ENCODE results near the gene ELF5. TPM values are rescaled to one million over a fixed set of nuclear protein-coding genes. Genes with fewer than 3 reads are reported as not detected.
A peak's percentile ranks its signal among the peaks of the same experiment; 100 is the strongest.

Gene ELF5
- total and polyA plus RNA-seq, 4 donors: 0.11 to 0.54 (median 0.22) TPM; not detected in 1

GRCh38 chr11:34510673-34511072 lies 2.9 kb downstream of the ELF5 start:
- 100% methylated on average over 2 of the region's 2 CpGs for whole genome bisulfite sequencing (ENCODE audit: insufficient coverage)
- H3K27ac ChIP-seq (ENCODE audit: low read depth, low read length): no peak overlapping the region

GRCh38 chr11:34510218-34510617 lies 3.4 kb downstream of the ELF5 start:
- no peak overlapping the region for H3K27ac ChIP-seq (ENCODE audit: low read depth, low read length)
- H3K27me3 ChIP-seq (ENCODE audit: control insufficient read depth, insufficient read depth, low read length): no peaks in the 10 kb centered on the region
- no peak for DNase-seq (ENCODE audit: low read depth in 4 of 6, low spot score in 6 of 6)
- no peak overlapping the region for H3K4me3 ChIP-seq (ENCODE audit: low read depth, low read length)
- H3K4me1 ChIP-seq (ENCODE audit: control insufficient read depth, insufficient read depth, low read length): no peaks in the 10 kb centered on the region
- H3K36me3 ChIP-seq (ENCODE audit: control insufficient read depth, insufficient read depth, low read length): no peaks in the 10 kb centered on the region
- H3K9me3 ChIP-seq (ENCODE audit: control insufficient read depth, insufficient read depth, low read length): no peaks in the 10 kb centered on the region

More at GRCh38 chr11:34510673-34511072, 2.9 kb downstream of the ELF5 start:
- H3K36me3 ChIP-seq (ENCODE audit: control insufficient read depth, insufficient read depth, low read length): no peaks in the 10 kb centered on the region
- no peak overlapping the region for H3K4me3 ChIP-seq (ENCODE audit: low read depth, low read length)
- H3K27me3 ChIP-seq (ENCODE audit: control insufficient read depth, insufficient read depth, low read length): no peaks in the 10 kb centered on the region
- no peaks in the 10 kb centered on the region for H3K9me3 ChIP-seq (ENCODE audit: control insufficient read depth, insufficient read depth, low read length)
- no peak for DNase-seq (ENCODE audit: low read depth in 4 of 6, low spot score in 6 of 6)
- no peaks in the 10 kb centered on the region for H3K4me1 ChIP-seq (ENCODE audit: control insufficient read depth, insufficient read depth, low read length)

GRCh38 chr11:34509336-34509876 lies 4.2 kb downstream of the ELF5 start:
- no peak for DNase-seq (ENCODE audit: low read depth in 4 of 6, low spot score in 6 of 6)
- no peak overlapping the region for H3K27ac ChIP-seq (ENCODE audit: low read depth, low read length)
- 49% methylated on average over 4 of the region's 5 CpGs for WGBS (ENCODE audit: insufficient coverage)
- no peaks in the 10 kb centered on the region for H3K36me3 ChIP-seq (ENCODE audit: control insufficient read depth, insufficient read depth, low read length)
- no peaks in the 10 kb centered on the region for H3K4me1 ChIP-seq (ENCODE audit: control insufficient read depth, insufficient read depth, low read length)
- H3K9me3 ChIP-seq (ENCODE audit: control insufficient read depth, insufficient read depth, low read length): no peaks in the 10 kb centered on the region
- H3K4me3 ChIP-seq (ENCODE audit: low read depth, low read length): no peak overlapping the region
- H3K27me3 ChIP-seq (ENCODE audit: control insufficient read depth, insufficient read depth, low read length): no peaks in the 10 kb centered on the region

- WGBS (ENCODE audit: insufficient coverage): 80% methylated on average over 1 of the region's 2 CpGs
These were observed 5.1 kb downstream of the ELF5 start for GRCh38 chr11:34508524-34508923.

GRCh38 chr11:34507610-34508009 lies 6.0 kb downstream of the ELF5 start:
- Histone ChIP-seq H3K27me3 (ENCODE audit: control insufficient read depth, insufficient read depth, low read length) (no peaks in the 10 kb centered on the region), H3K9me3 (ENCODE audit: control insufficient read depth, insufficient read depth, low read length) (no peaks in the 10 kb centered on the region), H3K36me3 (ENCODE audit: control insufficient read depth, insufficient read depth, low read length) (no peaks in the 10 kb centered on the region), H3K4me3 (ENCODE audit: low read depth, low read length) (no peak overlapping the region), H3K4me1 (ENCODE audit: control insufficient read depth, insufficient read depth, low read length) (no peaks in the 10 kb centered on the region), H3K27ac (ENCODE audit: low read depth, low read length) (no peak overlapping the region)
- no CpG with 5 or more reads among the region's 5 CpGs for WGBS (ENCODE audit: insufficient coverage)
- no peak for DNase-seq (ENCODE audit: low read depth in 4 of 6, low spot score in 6 of 6)

More at GRCh38 chr11:34508524-34508923, 5.1 kb downstream of the ELF5 start:
- H3K4me1 ChIP-seq (ENCODE audit: control insufficient read depth, insufficient read depth, low read length): no peaks in the 10 kb centered on the region
- no peak for DNase-seq (ENCODE audit: low read depth in 4 of 6, low spot score in 6 of 6)
- H3K27me3 ChIP-seq (ENCODE audit: control insufficient read depth, insufficient read depth, low read length): no peaks in the 10 kb centered on the region
- H3K36me3 ChIP-seq (ENCODE audit: control insufficient read depth, insufficient read depth, low read length): no peaks in the 10 kb centered on the region
- H3K27ac ChIP-seq (ENCODE audit: low read depth, low read length): no peak overlapping the region
- H3K9me3 ChIP-seq (ENCODE audit: control insufficient read depth, insufficient read depth, low read length): no peaks in the 10 kb centered on the region
- H3K4me3 ChIP-seq (ENCODE audit: low read depth, low read length): no peak overlapping the region

- Histone ChIP-seq H3K36me3 (ENCODE audit: control insufficient read depth, insufficient read depth, low read length) (no peaks in the 10 kb centered on the region), H3K4me3 (ENCODE audit: low read depth, low read length) (no peak overlapping the region), H3K27me3 (ENCODE audit: control insufficient read depth, insufficient read depth, low read length) (no peaks in the 10 kb centered on the region), H3K9me3 (ENCODE audit: control insufficient read depth, insufficient read depth, low read length) (no peaks in the 10 kb centered on the region), H3K4me1 (ENCODE audit: control insufficient read depth, insufficient read depth, low read length) (no peaks in the 10 kb centered on the region), H3K27ac (ENCODE audit: low read depth, low read length) (no peak overlapping the region)
- DNase-seq (ENCODE audit: low read depth in 4 of 6, low spot score in 6 of 6): no peak
- 71% methylated on average over 2 of the region's 6 CpGs for WGBS (ENCODE audit: insufficient coverage)
These were observed 6.4 kb downstream of the ELF5 start for GRCh38 chr11:34507156-34507555.

- WGBS (ENCODE audit: insufficient coverage): no CpG with 5 or more reads among the region's 5 CpGs
- no peaks in the 10 kb centered on the region for H3K4me1 ChIP-seq (ENCODE audit: control insufficient read depth, insufficient read depth, low read length)
- no peak for DNase-seq (ENCODE audit: low read depth in 4 of 6, low spot score in 6 of 6)
- H3K4me3 ChIP-seq (ENCODE audit: low read depth, low read length): no peak overlapping the region
- no peaks in the 10 kb centered on the region for H3K36me3 ChIP-seq (ENCODE audit: control insufficient read depth, insufficient read depth, low read length)
- H3K9me3 ChIP-seq (ENCODE audit: control insufficient read depth, insufficient read depth, low read length): no peaks in the 10 kb centered on the region
- H3K27ac ChIP-seq (ENCODE audit: low read depth, low read length): no peak overlapping the region
- no peaks in the 10 kb centered on the region for H3K27me3 ChIP-seq (ENCODE audit: control insufficient read depth, insufficient read depth, low read length)
These were observed 7.7 kb downstream of the ELF5 start for GRCh38 chr11:34505874-34506273.

GRCh38 chr11:34502949-34503348 lies 10.6 kb downstream of the ELF5 start:
- Histone ChIP-seq H3K4me1 (ENCODE audit: control insufficient read depth, insufficient read depth, low read length) (no peaks in the 10 kb centered on the region), H3K4me3 (ENCODE audit: low read depth, low read length) (no peak overlapping the region), H3K27me3 (ENCODE audit: control insufficient read depth, insufficient read depth, low read length) (no peaks in the 10 kb centered on the region), H3K27ac (ENCODE audit: low read depth, low read length) (no peak overlapping the region), H3K9me3 (ENCODE audit: control insufficient read depth, insufficient read depth, low read length) (no peaks in the 10 kb centered on the region), H3K36me3 (ENCODE audit: control insufficient read depth, insufficient read depth, low read length) (no peaks in the 10 kb centered on the region)
- WGBS (ENCODE audit: insufficient coverage): 97% methylated on average over 3 of the region's 3 CpGs
- no peak for DNase-seq (ENCODE audit: low read depth in 4 of 6, low spot score in 6 of 6)

GRCh38 chr11:34501949-34502348 lies 11.6 kb downstream of the ELF5 start:
- no peaks in the 10 kb centered on the region for H3K36me3 ChIP-seq (ENCODE audit: control insufficient read depth, insufficient read depth, low read length)
- no peaks in the 10 kb centered on the region for H3K9me3 ChIP-seq (ENCODE audit: control insufficient read depth, insufficient read depth, low read length)
- H3K4me1 ChIP-seq (ENCODE audit: control insufficient read depth, insufficient read depth, low read length): no peaks in the 10 kb centered on the region
- H3K4me3 ChIP-seq (ENCODE audit: low read depth, low read length): no peak overlapping the region
- H3K27me3 ChIP-seq (ENCODE audit: control insufficient read depth, insufficient read depth, low read length): no peaks in the 10 kb centered on the region
- no peak overlapping the region for H3K27ac ChIP-seq (ENCODE audit: low read depth, low read length)
- no CpG with 5 or more reads among the region's 2 CpGs for WGBS (ENCODE audit: insufficient coverage)
- DNase-seq (ENCODE audit: low read depth in 4 of 6, low spot score in 6 of 6): peak in 1 of 6 donors; percentile 15

- no peaks in the 10 kb centered on the region for H3K9me3 ChIP-seq (ENCODE audit: control insufficient read depth, insufficient read depth, low read length)
- no peak overlapping the region for H3K4me3 ChIP-seq (ENCODE audit: low read depth, low read length)
- no peaks in the 10 kb centered on the region for H3K36me3 ChIP-seq (ENCODE audit: control insufficient read depth, insufficient read depth, low read length)
- DNase-seq (ENCODE audit: low read depth in 4 of 6, low spot score in 6 of 6): peak in 1 of 6 donors; percentile 29
- no CpG with 5 or more reads among the region's 4 CpGs for whole genome bisulfite sequencing (ENCODE audit: insufficient coverage)
- H3K27me3 ChIP-seq (ENCODE audit: control insufficient read depth, insufficient read depth, low read length): no peaks in the 10 kb centered on the region
- no peak overlapping the region for H3K27ac ChIP-seq (ENCODE audit: low read depth, low read length)
- H3K4me1 ChIP-seq (ENCODE audit: control insufficient read depth, insufficient read depth, low read length): no peaks in the 10 kb centered on the region
These were observed 12.1 kb downstream of the ELF5 start for GRCh38 chr11:34501500-34501899.
